HUES6 (cell line): ENCODE measurements around the gene APP.
A peak's percentile ranks its signal among the peaks of the same experiment; 100 is the strongest.

Experiments
- H3K27ac ChIP-seq: 2 replicates; pipeline ENCODE4 v1.7.0; 2013; ENCODE audit warnings: low read depth, mild to moderate bottlenecking, low read length, inconsistent platforms
- H3K27me3 ChIP-seq: 2 replicates; pipeline ENCODE4 v1.6.1; 2013; ENCODE audit warnings: low read length; ENCODE audit not compliant: control insufficient read depth, insufficient read depth
- H3K36me3 ChIP-seq: 2 replicates; pipeline ENCODE4 v1.6.1; 2013; ENCODE audit warnings: low read length; ENCODE audit not compliant: control insufficient read depth, insufficient read depth
- H3K4me1 ChIP-seq: 2 replicates; pipeline ENCODE4 v1.6.1; 2013; ENCODE audit warnings: low read length; ENCODE audit not compliant: control insufficient read depth, insufficient read depth
- H3K4me3 ChIP-seq: 2 replicates; pipeline ENCODE4 v1.5.1; 2013; ENCODE audit warnings: low read depth, low read length
- H3K9ac ChIP-seq: one replicate; pipeline ENCODE4 v1.6.1; 2013; ENCODE audit warnings: mild to moderate bottlenecking, low read length
- H3K9me3 ChIP-seq: 2 replicates; pipeline ENCODE4 v1.6.1; 2013; ENCODE audit warnings: low read depth, low read length; ENCODE audit not compliant: control insufficient read depth, insufficient read depth

Gene APP

DNA sequence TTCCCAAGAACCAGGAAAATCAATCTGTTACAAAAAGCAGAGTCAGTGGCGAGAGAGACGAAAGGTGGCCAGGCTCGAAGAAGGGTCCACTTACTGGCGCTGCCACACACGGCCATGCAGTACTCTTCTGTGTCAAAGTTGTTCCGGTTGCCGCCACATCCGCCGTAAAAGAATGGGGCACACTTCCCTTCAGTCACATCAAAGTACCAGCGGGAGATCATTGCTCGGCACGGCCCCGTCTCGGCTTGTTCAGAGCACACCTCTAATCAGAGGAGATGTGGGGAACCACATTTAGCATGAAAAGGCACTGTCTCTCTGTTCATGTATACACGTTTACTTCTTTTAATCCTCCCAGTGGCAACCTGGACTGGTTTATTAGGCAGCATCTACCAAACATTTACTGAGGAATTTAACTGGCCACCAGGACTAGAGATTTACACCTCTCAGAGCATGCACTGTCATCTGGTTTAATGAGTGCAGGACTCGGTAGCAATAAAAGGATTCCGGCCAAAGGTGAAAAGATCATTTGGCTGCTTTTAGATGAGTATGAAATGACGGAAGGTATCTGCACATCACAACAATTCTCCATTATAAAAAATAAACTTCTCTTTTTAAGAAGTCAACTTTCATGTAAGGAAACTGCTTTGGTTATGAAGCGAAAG, 170.5 kb downstream of the APP start:
- peak overlapping the region; percentile 14 for H3K9ac ChIP-seq
- H3K4me3 ChIP-seq = no peak overlapping the region
- H3K36me3 ChIP-seq = peaks cover 27% of the 10 kb centered on the region
- no peaks in the 10 kb centered on the region for H3K27me3 ChIP-seq
- no peaks in the 10 kb centered on the region for H3K9me3 ChIP-seq
- H3K4me1 ChIP-seq = peaks cover 54% of the 10 kb centered on the region
- peak overlapping the region; percentile 36 for H3K27ac ChIP-seq

DNA sequence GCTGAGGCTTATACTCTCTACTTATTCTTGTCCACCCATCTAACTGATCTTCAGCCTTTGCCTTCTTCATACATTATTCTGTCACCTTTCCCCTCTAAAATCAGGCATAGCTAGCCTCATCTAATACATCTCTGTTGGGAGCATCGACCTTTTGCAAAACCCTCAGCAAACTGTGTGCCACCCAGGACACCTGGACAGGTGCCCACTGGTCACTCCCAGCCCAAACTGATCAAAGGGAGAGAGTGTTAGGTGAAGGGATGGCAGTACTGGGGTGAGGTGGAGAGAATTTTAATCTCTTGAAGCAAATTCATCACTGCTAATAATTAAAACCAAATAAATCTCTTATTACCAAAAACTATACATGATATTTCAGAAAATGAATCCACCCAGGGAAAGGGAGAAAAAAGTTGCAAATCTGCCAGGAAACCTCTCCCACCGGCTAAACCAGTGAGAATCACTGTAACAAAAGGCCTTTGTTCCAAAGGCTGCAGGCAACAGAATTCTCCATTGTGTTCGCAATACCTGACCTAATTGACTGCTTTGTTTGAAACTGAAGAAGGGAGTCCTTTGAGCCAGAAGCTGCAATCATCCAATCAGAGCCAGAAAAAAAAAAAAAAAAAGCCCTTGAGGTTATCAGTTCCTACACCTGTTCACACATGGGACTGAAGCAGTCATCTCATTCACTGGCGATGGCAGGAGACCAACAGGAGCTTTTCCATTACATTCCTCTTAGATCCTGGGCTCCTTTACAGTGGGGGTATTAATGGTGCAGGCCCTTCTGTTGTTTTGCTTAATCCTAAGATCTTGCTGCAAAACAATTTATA, 172.6 kb downstream of the APP start:
- H3K4me1 ChIP-seq = peaks cover 44% of the 10 kb centered on the region
- H3K9ac ChIP-seq = peak overlapping the region; percentile 31
- peak overlapping the region; percentile 7; the same call in 1 of the 2 replicates for H3K4me3 ChIP-seq
- H3K27ac ChIP-seq = peak overlapping the region; percentile 69
- H3K36me3 ChIP-seq = peaks cover 45% of the 10 kb centered on the region
- H3K27me3 ChIP-seq = no peaks in the 10 kb centered on the region
- H3K9me3 ChIP-seq = no peaks in the 10 kb centered on the region

GRCh38 chr21:25995278-25995677, 175.3 kb downstream of the APP start:
- no peaks in the 10 kb centered on the region for H3K9me3 ChIP-seq
- H3K27ac ChIP-seq = 0 out of 2 replicates have a peak overlapping the region, but pooled peaks have one; percentile 48
- H3K4me1 ChIP-seq = peaks cover 35% of the 10 kb centered on the region
- H3K4me3 ChIP-seq = no peak overlapping the region
- H3K9ac ChIP-seq = no peak overlapping the region
- H3K36me3 ChIP-seq = peaks cover 53% of the 10 kb centered on the region
- no peaks in the 10 kb centered on the region for H3K27me3 ChIP-seq

GRCh38 chr21:25994758-25995163, 175.8 kb downstream of the APP start:
- peaks cover 30% of the 10 kb centered on the region for H3K4me1 ChIP-seq
- H3K36me3 ChIP-seq = peaks cover 50% of the 10 kb centered on the region
- H3K27me3 ChIP-seq = no peaks in the 10 kb centered on the region
- H3K27ac ChIP-seq = peak overlapping the region; percentile 57; the same call in 1 of the 2 replicates
- H3K9ac ChIP-seq = no peak overlapping the region
- H3K9me3 ChIP-seq = no peaks in the 10 kb centered on the region
- H3K4me3 ChIP-seq = no peak overlapping the region

DNA sequence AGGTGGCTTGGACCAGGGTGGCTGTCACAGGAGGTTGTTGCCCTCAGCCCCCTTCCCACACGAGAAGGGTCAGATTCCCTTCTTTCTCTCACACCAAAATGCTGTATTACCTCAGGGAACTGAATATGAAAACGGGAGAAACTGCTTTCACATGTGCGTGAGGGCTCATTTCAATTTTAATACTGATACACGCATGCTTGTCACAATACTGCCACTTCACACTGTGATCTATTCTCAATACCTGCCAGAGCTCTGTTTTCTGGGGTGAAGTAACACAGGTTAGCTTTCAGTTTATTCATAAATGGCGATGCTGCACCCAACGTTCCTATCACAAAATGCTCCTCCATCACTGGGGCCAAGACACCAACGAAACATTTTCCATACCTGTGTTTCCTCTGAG, 181.8 kb downstream of the APP start:
- Histone ChIP-seq H3K4me1 (peaks cover 46% of the 10 kb centered on the region), H3K4me3 (no peak overlapping the region), H3K36me3 (peaks cover 33% of the 10 kb centered on the region), H3K27me3 (no peaks in the 10 kb centered on the region), H3K9me3 (no peaks in the 10 kb centered on the region), H3K9ac (no peak overlapping the region), H3K27ac (no peak overlapping the region)

DNA sequence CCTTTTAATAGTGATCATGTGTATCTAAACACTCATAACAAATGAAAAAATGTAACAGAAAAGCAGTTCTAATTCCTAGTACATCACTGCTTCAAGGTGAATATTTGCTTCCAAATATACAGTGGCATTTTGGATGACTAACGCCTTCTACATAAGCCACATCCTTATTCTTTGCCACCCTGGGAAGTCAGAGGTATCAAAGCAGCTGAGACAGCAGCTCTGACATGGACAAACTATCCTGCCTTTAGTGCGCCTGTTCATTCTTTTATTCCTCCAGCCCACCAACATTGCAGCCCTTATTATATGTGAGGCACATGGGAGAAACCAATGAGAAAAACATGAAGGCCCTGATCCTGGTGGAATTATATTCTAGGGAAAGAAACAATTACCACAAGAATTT, 183.0 kb downstream of the APP start:
- Histone ChIP-seq H3K27ac (0 out of 2 replicates have a peak overlapping the region, but pooled peaks have one; percentile 31), H3K36me3 (peaks cover 33% of the 10 kb centered on the region), H3K27me3 (no peaks in the 10 kb centered on the region), H3K9ac (no peak overlapping the region), H3K9me3 (no peaks in the 10 kb centered on the region), H3K4me1 (peaks cover 49% of the 10 kb centered on the region), H3K4me3 (no peak overlapping the region)

DNA sequence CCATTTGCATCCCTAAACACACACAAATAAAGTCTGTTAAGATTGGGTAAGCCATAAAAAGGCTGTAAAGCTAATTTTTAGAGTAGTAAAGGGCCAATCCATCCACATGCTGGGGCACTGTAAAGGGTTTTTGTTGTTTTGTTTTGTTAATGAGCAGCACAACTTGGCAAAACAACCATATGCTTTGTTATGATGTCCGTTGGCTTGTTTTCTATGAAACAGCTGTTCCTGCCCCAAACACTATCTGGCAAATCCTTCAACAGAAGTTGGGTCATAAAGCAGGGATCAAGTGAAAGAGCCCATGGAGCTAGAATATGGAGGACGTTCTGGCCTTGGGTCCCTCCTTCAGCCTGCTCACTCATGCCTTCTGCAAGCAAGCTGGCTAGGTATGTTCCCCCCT, 183.6 kb downstream of the APP start:
- Histone ChIP-seq H3K27me3 (no peaks in the 10 kb centered on the region), H3K4me1 (peaks cover 49% of the 10 kb centered on the region), H3K9me3 (no peaks in the 10 kb centered on the region), H3K36me3 (peaks cover 35% of the 10 kb centered on the region), H3K9ac (no peak overlapping the region), H3K4me3 (no peak overlapping the region), H3K27ac (no peak overlapping the region)

- Histone ChIP-seq H3K36me3 (peaks cover 40% of the 10 kb centered on the region), H3K27me3 (no peaks in the 10 kb centered on the region), H3K4me3 (no peak overlapping the region), H3K4me1 (peaks cover 49% of the 10 kb centered on the region), H3K27ac (0 out of 2 replicates have a peak overlapping the region, but pooled peaks have one; percentile 7), H3K9ac (no peak overlapping the region), H3K9me3 (no peaks in the 10 kb centered on the region)
These were observed 184.6 kb downstream of the APP start for GRCh38 chr21:25985990-25986389.

DNA sequence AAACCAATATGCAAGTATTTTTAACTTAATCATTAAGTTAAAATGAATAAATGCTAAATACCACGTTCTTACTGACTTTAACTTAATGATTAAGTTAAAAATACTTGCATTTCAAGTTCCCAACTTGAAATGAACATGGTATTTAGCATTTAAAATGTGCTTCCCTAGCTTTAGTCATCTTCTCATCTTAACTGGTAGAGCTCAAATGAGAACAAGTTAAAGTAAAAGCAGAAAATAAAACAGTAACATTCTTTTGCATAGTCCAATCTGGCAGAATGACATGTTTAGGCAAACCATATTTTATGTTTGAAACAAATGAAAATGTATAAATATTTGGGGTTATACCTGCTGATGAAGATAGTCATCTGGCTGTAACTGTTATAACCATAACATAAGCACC, 186.0 kb downstream of the APP start:
- H3K4me1 ChIP-seq = peaks cover 49% of the 10 kb centered on the region
- no peaks in the 10 kb centered on the region for H3K27me3 ChIP-seq
- no peak overlapping the region for H3K4me3 ChIP-seq
- H3K9me3 ChIP-seq = no peaks in the 10 kb centered on the region
- peaks cover 54% of the 10 kb centered on the region for H3K36me3 ChIP-seq
- H3K27ac ChIP-seq = no peak overlapping the region
- H3K9ac ChIP-seq = no peak overlapping the region

DNA sequence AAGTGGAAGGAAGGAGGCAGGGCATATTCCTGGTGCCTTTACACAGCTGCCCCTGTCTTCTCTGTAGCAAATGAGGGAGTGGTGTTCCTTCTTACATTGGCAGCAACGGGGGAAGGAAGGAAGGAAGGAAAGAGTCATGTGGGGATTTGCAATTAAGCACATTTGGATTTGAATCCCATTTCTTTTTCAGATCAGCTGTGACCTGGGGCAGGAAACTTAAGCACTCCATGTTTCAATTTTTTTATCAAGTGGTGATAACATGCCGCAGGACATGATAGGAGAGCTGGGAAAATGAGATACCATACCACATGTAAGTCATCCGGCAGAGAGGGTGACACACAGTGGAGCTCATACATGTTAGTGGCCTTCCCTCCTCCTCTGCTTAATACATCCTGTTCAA, 186.8 kb downstream of the APP start:
- Histone ChIP-seq H3K4me3 (no peak overlapping the region), H3K9ac (no peak overlapping the region), H3K36me3 (peaks cover 55% of the 10 kb centered on the region), H3K9me3 (no peaks in the 10 kb centered on the region), H3K4me1 (peaks cover 43% of the 10 kb centered on the region), H3K27ac (no peak overlapping the region), H3K27me3 (no peaks in the 10 kb centered on the region)

DNA sequence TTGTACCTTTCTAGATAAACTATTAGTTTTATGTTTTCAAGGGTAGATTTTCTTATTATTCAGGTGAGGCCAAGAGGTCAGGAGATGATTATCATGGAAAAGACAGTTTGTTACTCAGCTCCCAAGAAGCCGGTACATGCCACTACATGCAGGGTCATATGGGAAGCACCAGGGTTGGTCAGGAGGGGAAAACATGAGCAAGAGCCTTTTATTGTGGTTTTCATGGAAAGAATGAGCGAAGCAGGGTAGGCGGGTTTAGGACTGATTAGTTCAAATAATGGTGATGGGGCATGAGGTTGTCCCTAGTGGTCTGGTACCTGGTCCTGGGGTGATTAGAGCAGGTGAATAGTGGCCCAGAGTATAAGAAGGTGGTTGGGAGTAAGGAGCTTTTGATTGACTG, 189.9 kb downstream of the APP start:
- Histone ChIP-seq H3K9ac (no peak overlapping the region), H3K4me1 (peaks cover 21% of the 10 kb centered on the region), H3K27me3 (no peaks in the 10 kb centered on the region), H3K27ac (no peak overlapping the region), H3K36me3 (peaks cover 74% of the 10 kb centered on the region), H3K9me3 (no peaks in the 10 kb centered on the region), H3K4me3 (no peak overlapping the region)
